A549 (cell line): ENCODE measurements around the gene PYROXD2. TPM values are rescaled to one million over a fixed set of nuclear protein-coding genes. Genes with fewer than 3 reads are reported as not detected.

ENCODE experiments used
- ATAC-seq, 2 experiments: fragments of 200-7000 bp in 1 of 2; fragments of >200 bp in 1 of 2; cut with Nextera tagmentation in 1 of 2; cut with Tn5 transposase in 1 of 2; 3 replicates each; pipeline versions ENCODE4 v1.8.0 to v1.9.1; 2018 to 2020; ENCODE audit warnings: mild to moderate bottlenecking in 1 of 2, moderate library complexity in 1 of 2
- CTCF ChIA-PET: fragments of 300-600 bp; sonication (Branson Sonifier 250); formaldehyde crosslinking; extraction: SDS; loops from one replicate; lab custom pipeline; 2021; ENCODE audit warnings: antibody characterized with exemption, inconsistent platforms; lab: Yijun Ruan, JAX
- POLR2A ChIA-PET: fragments of 350-600 bp; formaldehyde crosslinking; extraction: SDS; loops from one replicate; lab custom pipeline; 2021; ENCODE audit warnings: antibody characterized with exemption, inconsistent platforms; lab: Yijun Ruan, JAX
- DNase-seq, 2 experiments: peaks; one replicate each; pipeline versions ENCODE4 v3.0.0 to v3.0.0-alpha.2; 2011 to 2016; ENCODE audit warnings: low read depth in 1 of 2, low spot score in 1 of 2
- FAIRE-seq: peaks from 2 replicates; lab custom pipeline; 2011; peaks lifted over from hg19 to GRCh38; lab: Jason Lieb, UNC
- H3K27ac ChIP-seq, 2 experiments: fragments of >200 bp; sonication (Bioruptor Twin); formaldehyde crosslinking; 3 replicates each; pipeline ENCODE4 v1.5.1; 2016 to 2017
- H3K4me1 ChIP-seq: fragments of >200 bp; sonication (Bioruptor Twin); formaldehyde crosslinking; 3 replicates; pipeline ENCODE4 v1.6.1; 2016
- H3K4me2 ChIP-seq: fragments of >200 bp; sonication (Bioruptor Twin); formaldehyde crosslinking; 3 replicates; pipeline ENCODE4 v1.6.1; 2016
- H3K4me3 ChIP-seq: fragments of >200 bp; sonication (Bioruptor Twin); formaldehyde crosslinking; 3 replicates; pipeline ENCODE4 v1.5.1; 2016
- H3K9me3 ChIP-seq: fragments of >200 bp; sonication (Bioruptor Twin); formaldehyde crosslinking; 3 replicates; pipeline ENCODE4 v1.6.1; 2016
- CBX8 ChIP-seq: fragments of 200-600 bp; sonication (generic); IDR thresholded peaks from 2 replicates; pipeline ENCODE4 v1.6.1; 2016
- CHD2 ChIP-seq: fragments of 150-350 bp; IDR thresholded peaks from 2 replicates; pipeline ENCODE4 v1.6.1; 2014; ENCODE audit warnings: low read length; ENCODE audit not compliant: partially characterized antibody
- CHD4 ChIP-seq: fragments of 200-600 bp; sonication (generic); IDR thresholded peaks from 2 replicates; pipeline ENCODE4 v1.6.1; 2016; ENCODE audit warnings: antibody characterized with exemption, mild to moderate bottlenecking, borderline replicate concordance
- EHF ChIP-seq: fragments of 250-450 bp; sonication (Bioruptor Pico); IDR thresholded peaks from 2 replicates; pipeline ENCODE4 v1.5.0; 2020; ENCODE audit warnings: mild to moderate bottlenecking
- FOSL2 ChIP-seq, 2 experiments: fragments of 450-650 bp in 1 of 2; fragments of >200 bp in 1 of 2; sonication (Bioruptor Twin) in 1 of 2; formaldehyde crosslinking; IDR thresholded peaks; 2 replicates each; pipeline versions ENCODE4 v1.5.0 to v1.6.1; 2016 to 2020; ENCODE audit warnings: mild to moderate bottlenecking in 1 of 2, moderate library complexity in 1 of 2
- HDAC2 ChIP-seq: fragments of 200-600 bp; sonication (generic); IDR thresholded peaks from 2 replicates; pipeline ENCODE4 v1.6.1; 2016
- HOXA7 ChIP-seq: fragments of 250-450 bp; sonication (Bioruptor Pico); IDR thresholded peaks from 2 replicates; pipeline ENCODE4 v1.5.0; 2020; ENCODE audit warnings: mild to moderate bottlenecking, moderate library complexity
- JUN ChIP-seq, 2 experiments: fragments of >200 bp; sonication (Bioruptor Twin); formaldehyde crosslinking; IDR thresholded peaks; 2 replicates in 1 of 2; 3 replicates in 1 of 2; pipeline ENCODE4 v1.6.1; 2016 to 2017
- JUNB ChIP-seq: fragments of >200 bp; sonication (Bioruptor Twin); formaldehyde crosslinking; IDR thresholded peaks from 2 replicates; pipeline ENCODE4 v1.6.1; 2016
- MAZ ChIP-seq: fragments of 150-350 bp; IDR thresholded peaks from 2 replicates; pipeline ENCODE4 v1.6.1; 2014; ENCODE audit warnings: antibody characterized with exemption, low read depth, low read length, borderline replicate concordance
- NFE2L2 ChIP-seq: fragments of 150-350 bp; conservative IDR thresholded peaks from 2 replicates; pipeline ENCODE4 v1.6.1; 2014; ENCODE audit warnings: low read length
- NPAS2 ChIP-seq: fragments of 250-450 bp; sonication (Bioruptor Pico); IDR thresholded peaks from 2 replicates; pipeline ENCODE4 v1.8.0; 2022; ENCODE audit warnings: mild to moderate bottlenecking, moderate library complexity, borderline replicate concordance
- RFX5 ChIP-seq: fragments of 450-650 bp; IDR thresholded peaks from 2 replicates; pipeline ENCODE4 v1.7.1; 2014; ENCODE audit warnings: antibody characterized with exemption, mild to moderate bottlenecking, moderate library complexity
- TFCP2L1 ChIP-seq: fragments of 250-450 bp; sonication (Bioruptor Pico); IDR thresholded peaks from 2 replicates; pipeline ENCODE4 v1.5.0; 2021; ENCODE audit warnings: mild to moderate bottlenecking
- WGBS: methylation state at CpG from one replicate; pipeline ENCODE4 v1.1.6; 2017; ENCODE audit errors: missing lambda C conversion rate; 5-methylcytosine and 5-hydroxymethylcytosine counted together
- polyA plus RNA-seq, 4 experiments: library from polyadenylated mRNA; depleted of rRNA in 3 of 4; stranded (reverse); fragments of >200 nt; fragmentation: RNase III in 1 of 4; extraction: RNeasy Plus Mini Kit Qiagen cat#74134 plus additional on column Dnase treatment in 1 of 4; gene quantifications; 2 replicates in 3 of 4; 3 replicates in 1 of 4; pipeline ENCODE4 v1.2.3, GENCODE V29; 2011 to 2017
- TF ChIP-seq, protein P1 (sequence below): fragments of 250-450 bp; sonication (Bioruptor Pico); IDR thresholded peaks from 2 replicates; pipeline ENCODE4 v1.5.0; 2021; ENCODE audit warnings: mild to moderate bottlenecking, moderate library complexity, borderline replicate concordance
- TF ChIP-seq, protein P2 (sequence below): fragments of 150-350 bp; IDR thresholded peaks from 2 replicates; pipeline ENCODE4 v1.6.1; 2014; ENCODE audit warnings: low read depth, mild to moderate bottlenecking, low read length
- TF ChIP-seq, protein P3 (sequence below): IDR thresholded peaks from 2 replicates; pipeline ENCODE4 v1.6.1; 2012
- TF ChIP-seq, protein P4 (sequence below): IDR thresholded peaks from 2 replicates; pipeline ENCODE4 v1.6.1; 2012; ENCODE audit warnings: low read depth, borderline replicate concordance

Gene PYROXD2
- polyA plus RNA-seq, 2 of the 4 experiments (the other 2 are of a cell fraction), result 4.6 to 6.3 TPM

DNA sequence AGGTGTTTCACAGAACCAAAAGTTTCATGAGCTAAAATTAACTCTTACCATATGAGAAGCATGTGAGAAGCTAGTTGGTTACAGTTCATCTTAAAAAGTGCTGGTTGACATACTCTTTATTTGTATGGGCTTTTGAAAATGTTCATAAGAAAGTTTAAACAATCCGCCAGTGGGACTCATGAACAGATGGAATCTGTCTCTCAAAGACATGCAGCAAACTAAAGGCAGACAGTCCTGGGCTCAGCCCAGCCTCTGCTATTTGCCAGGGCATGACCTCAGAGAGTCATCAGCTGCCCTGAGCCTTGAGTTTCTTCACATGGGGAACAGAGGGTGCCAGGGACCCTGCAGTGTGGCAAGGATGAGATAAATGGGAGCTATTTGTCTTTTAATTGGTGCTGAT lies 3.2 kb downstream of the PYROXD2 start:
- ChIA-PET CTCF (interaction anchor here (1.7 kb wide), 1 partner anchor 14 kb away, joined by 5 read pairs; no protein-coding TSS in a partner anchor), POLR2A (interaction anchor here (0.6 kb wide), 1 partner anchor 148 kb away, joined by 3 read pairs; no protein-coding TSS in a partner anchor)
- DNase-seq (no peak), FAIRE-seq (no peak), ATAC-seq (no peak)
- no peaks in the 10 kb centered on the region for H3K9me3 ChIP-seq
- H3K27ac ChIP-seq, result no peak overlapping the region
- 90% methylated on average over 1 of the region's 1 CpG for WGBS
- H3K4me2 ChIP-seq, result no peak overlapping the region
- TF ChIP-seq MAZ, result no peak
- no peak for TF ChIP-seq NFE2L2
- no peak for TF ChIP-seq HDAC2
- TF ChIP-seq, protein P1, sequence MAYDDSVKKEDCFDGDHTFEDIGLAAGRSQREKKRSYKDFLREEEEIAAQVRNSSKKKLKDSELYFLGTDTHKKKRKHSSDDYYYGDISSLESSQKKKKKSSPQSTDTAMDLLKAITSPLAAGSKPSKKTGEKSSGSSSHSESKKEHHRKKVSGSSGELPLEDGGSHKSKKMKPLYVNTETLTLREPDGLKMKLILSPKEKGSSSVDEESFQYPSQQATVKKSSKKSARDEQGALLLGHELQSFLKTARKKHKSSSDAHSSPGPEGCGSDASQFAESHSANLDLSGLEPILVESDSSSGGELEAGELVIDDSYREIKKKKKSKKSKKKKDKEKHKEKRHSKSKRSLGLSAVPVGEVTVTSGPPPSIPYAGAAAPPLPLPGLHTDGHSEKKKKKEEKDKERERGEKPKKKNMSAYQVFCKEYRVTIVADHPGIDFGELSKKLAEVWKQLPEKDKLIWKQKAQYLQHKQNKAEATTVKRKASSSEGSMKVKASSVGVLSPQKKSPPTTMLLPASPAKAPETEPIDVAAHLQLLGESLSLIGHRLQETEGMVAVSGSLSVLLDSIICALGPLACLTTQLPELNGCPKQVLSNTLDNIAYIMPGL (CRISPR knock-in tag), result no peak
- no peak overlapping the region for H3K4me3 ChIP-seq
- peaks cover 14% of the 10 kb centered on the region for H3K4me1 ChIP-seq

DNA sequence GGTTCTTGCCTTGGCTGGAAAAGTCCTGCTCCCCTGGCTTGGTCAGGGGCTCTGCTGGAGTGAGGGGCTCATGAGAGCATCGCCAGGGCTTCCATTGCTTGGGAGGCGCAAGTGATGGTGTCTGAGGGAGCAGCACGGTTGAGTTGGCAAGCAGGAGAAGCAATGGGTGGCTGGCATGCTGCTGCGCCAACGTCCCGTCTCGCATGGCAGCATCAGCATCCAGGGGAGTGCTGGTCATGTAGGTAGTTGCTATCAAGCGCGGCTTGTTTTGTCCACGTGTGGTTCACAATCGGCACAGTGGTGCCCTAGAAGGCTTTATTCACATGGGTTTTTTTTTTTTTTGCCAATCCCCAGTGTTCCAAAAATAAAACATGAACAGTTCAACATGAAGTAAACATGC lies 3.8 kb downstream of the PYROXD2 start:
- ChIA-PET CTCF (no interaction called here), POLR2A (no interaction called here)
- TF ChIP-seq, protein P2, sequence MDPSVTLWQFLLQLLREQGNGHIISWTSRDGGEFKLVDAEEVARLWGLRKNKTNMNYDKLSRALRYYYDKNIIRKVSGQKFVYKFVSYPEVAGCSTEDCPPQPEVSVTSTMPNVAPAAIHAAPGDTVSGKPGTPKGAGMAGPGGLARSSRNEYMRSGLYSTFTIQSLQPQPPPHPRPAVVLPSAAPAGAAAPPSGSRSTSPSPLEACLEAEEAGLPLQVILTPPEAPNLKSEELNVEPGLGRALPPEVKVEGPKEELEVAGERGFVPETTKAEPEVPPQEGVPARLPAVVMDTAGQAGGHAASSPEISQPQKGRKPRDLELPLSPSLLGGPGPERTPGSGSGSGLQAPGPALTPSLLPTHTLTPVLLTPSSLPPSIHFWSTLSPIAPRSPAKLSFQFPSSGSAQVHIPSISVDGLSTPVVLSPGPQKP, result no peak
- TF ChIP-seq JUNB, result no peak
- Histone ChIP-seq H3K4me1 (peaks cover 14% of the 10 kb centered on the region), H3K4me2 (no peak overlapping the region), H3K27ac (no peak overlapping the region), H3K4me3 (no peak overlapping the region), H3K9me3 (no peaks in the 10 kb centered on the region)
- DNase-seq, result no peak
- FAIRE-seq, result no peak
- ATAC-seq, result no peak
- WGBS, result 84% methylated on average over 11 of the region's 11 CpGs

DNA sequence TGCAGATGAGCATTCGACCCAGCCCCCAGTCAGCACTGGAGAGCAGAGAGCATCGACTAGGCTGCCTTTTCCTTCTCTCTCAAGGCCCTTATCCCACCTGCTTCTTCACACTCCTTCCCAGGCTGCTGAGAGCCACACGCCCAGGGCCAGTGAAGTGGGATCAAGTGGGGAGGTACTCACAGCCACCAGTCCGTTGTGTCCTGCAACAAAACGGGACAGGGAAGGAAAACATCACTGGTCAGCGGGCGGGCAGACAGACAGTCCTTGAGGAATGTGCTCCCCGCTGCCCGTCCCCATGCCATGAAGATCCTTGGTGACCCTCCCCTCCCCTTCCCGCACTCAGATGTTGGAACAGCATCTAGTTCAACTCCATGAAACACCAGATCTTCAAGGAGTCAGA lies 4.2 kb downstream of the PYROXD2 start:
- no peak overlapping the region for H3K4me3 ChIP-seq
- H3K4me1 ChIP-seq, result peaks cover 13% of the 10 kb centered on the region
- TF ChIP-seq HOXA7 (no peak), JUN (IDR thresholded peaks at IDR 0.05) (no peak), TFCP2L1 (CRISPR knock-in tag) (no peak), FOSL2 (IDR thresholded peaks at IDR 0.05) (no peak), FOSL2 (CRISPR knock-in tag; IDR thresholded peaks at IDR 0.05) (no peak), EHF (CRISPR knock-in tag) (no peak), CHD4 (no peak), CBX8 (no peak), RFX5 (no peak), NPAS2 (CRISPR knock-in tag) (no peak), CHD2 (no peak)
- TF ChIP-seq, protein P3, sequence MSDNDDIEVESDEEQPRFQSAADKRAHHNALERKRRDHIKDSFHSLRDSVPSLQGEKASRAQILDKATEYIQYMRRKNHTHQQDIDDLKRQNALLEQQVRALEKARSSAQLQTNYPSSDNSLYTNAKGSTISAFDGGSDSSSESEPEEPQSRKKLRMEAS, result no peak
- TF ChIP-seq, protein P4, sequence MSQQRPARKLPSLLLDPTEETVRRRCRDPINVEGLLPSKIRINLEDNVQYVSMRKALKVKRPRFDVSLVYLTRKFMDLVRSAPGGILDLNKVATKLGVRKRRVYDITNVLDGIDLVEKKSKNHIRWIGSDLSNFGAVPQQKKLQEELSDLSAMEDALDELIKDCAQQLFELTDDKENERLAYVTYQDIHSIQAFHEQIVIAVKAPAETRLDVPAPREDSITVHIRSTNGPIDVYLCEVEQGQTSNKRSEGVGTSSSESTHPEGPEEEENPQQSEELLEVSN, result no peak
- H3K27ac ChIP-seq, result no peak overlapping the region
- ATAC-seq (no peak), DNase-seq (no peak), FAIRE-seq (no peak)
- H3K9me3 ChIP-seq, result no peaks in the 10 kb centered on the region
- ChIA-PET POLR2A (no interaction called here), CTCF (no interaction called here)
- H3K4me2 ChIP-seq, result no peak overlapping the region
- WGBS, result 79% methylated on average over 10 of the region's 10 CpGs
